SK-N-SH (cell line): ENCODE results near the gene SHE.

ENCODE experiments used
- CTCF ChIP-seq: fragments of 200-600 bp; sonication (generic); IDR thresholded peaks from 2 replicates; pipeline ENCODE4 v1.6.1; 2017; ENCODE audit warnings: antibody characterized with exemption, mild to moderate bottlenecking, moderate library complexity
- MAX ChIP-seq: IDR thresholded peaks from 2 replicates; pipeline ENCODE4 v1.4.0; 2012; ENCODE audit warnings: low read depth
- MEF2A ChIP-seq: IDR thresholded peaks from 2 replicates; pipeline ENCODE4 v1.4.0; 2012; ENCODE audit warnings: low read depth, borderline replicate concordance
- NFIC ChIP-seq: IDR thresholded peaks from 2 replicates; pipeline ENCODE4 v1.4.0; 2012; ENCODE audit warnings: borderline replicate concordance
- NRF1 ChIP-seq: IDR thresholded peaks from 2 replicates; pipeline ENCODE4 v1.6.1; 2012; ENCODE audit warnings: low read depth, mild to moderate bottlenecking, low read length
- RAD21 ChIP-seq: IDR thresholded peaks from 2 replicates; pipeline ENCODE4 v1.6.1; 2012; ENCODE audit warnings: mild to moderate bottlenecking, low read length
- REST ChIP-seq: IDR thresholded peaks from 2 replicates; pipeline ENCODE4 v1.6.1; 2012; ENCODE audit warnings: mild to moderate bottlenecking, low read depth, low read length, moderate library complexity
- TAF1 ChIP-seq: IDR thresholded peaks from 2 replicates; pipeline ENCODE4 v1.6.1; 2012; ENCODE audit warnings: low read depth, mild to moderate bottlenecking, low read length, moderate library complexity, borderline replicate concordance
- USF2 ChIP-seq: fragments of 150-350 bp; IDR thresholded peaks from 2 replicates; pipeline ENCODE4 v1.6.1; 2017; ENCODE audit warnings: antibody characterized with exemption, low read length, low read depth, borderline replicate concordance

- TF ChIP-seq MAX (no peak), CTCF (no peak), NFIC (no peak), MEF2A (no peak), NRF1 (no peak), USF2 (no peak), TAF1 (no peak), REST (no peak), RAD21 (no peak)
These were observed 27.4 kb downstream of the SHE start for GRCh38 chr1:154474802-154475201.
